ENCODE data around the gene EVI5. TPM values are rescaled to one million over a fixed set of nuclear protein-coding genes. Genes with fewer than 3 reads are reported as not detected.

Gene EVI5
- total RNA-seq, 1 donor from 2014 or later, result 52.6 TPM

GRCh38 chr1:92795166-92795565, 10.3 kb upstream of the EVI5 start:
- peaks cover 2% of the 10 kb centered on the region for H3K27me3 Mint-ChIP-seq (ENCODE audit: unreplicated experiment)
- no peak for TF ChIP-seq CTCF (IDR thresholded peaks at IDR 0.05)
- H3K9me3 Mint-ChIP-seq (ENCODE audit: unreplicated experiment), result no peaks in the 10 kb centered on the region
- H3K36me3 Mint-ChIP-seq (ENCODE audit: unreplicated experiment), result no peaks in the 10 kb centered on the region
- no peak for DNase-seq (ENCODE audit: extremely low spot score, unreplicated experiment)
- no peak overlapping the region for H3K4me3 Mint-ChIP-seq (ENCODE audit: unreplicated experiment)
- H3K4me1 Mint-ChIP-seq (ENCODE audit: unreplicated experiment), result peaks cover 12% of the 10 kb centered on the region
- peak overlapping the region; percentile 43 for H3K27ac Mint-ChIP-seq (ENCODE audit: unreplicated experiment)

DNA sequence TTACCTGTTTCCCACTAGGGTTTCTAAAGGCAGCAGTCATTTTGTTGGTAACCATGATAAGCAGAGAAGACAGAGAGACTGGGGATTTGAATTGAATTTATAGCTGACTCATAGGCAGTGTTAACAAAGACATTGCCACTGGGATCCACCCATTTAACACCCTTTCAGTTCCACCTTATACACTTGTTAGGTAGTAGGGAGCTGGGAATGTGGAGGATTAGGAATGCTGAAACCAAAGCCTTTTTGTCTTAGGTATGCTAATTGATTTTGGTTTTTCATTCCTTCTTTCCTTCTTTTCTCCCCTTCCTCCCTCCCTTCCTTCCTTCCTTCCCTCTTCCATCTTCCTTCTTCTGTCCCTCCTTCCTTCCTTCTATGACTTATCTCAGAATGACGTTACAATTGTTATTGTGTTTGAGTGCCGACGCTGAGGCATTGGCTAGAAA, 7.5 kb upstream of the EVI5 start:
- Mint-ChIP-seq H3K9me3 (ENCODE audit: unreplicated experiment) (no peaks in the 10 kb centered on the region), H3K36me3 (ENCODE audit: unreplicated experiment) (no peaks in the 10 kb centered on the region), H3K4me1 (ENCODE audit: unreplicated experiment) (peaks cover 12% of the 10 kb centered on the region), H3K27ac (ENCODE audit: unreplicated experiment) (no peak overlapping the region), H3K4me3 (ENCODE audit: unreplicated experiment) (no peak overlapping the region), H3K27me3 (ENCODE audit: unreplicated experiment) (peaks cover 2% of the 10 kb centered on the region)
- no peak for DNase-seq (ENCODE audit: extremely low spot score, unreplicated experiment)
- TF ChIP-seq CTCF (IDR thresholded peaks at IDR 0.05), result no peak

DNA sequence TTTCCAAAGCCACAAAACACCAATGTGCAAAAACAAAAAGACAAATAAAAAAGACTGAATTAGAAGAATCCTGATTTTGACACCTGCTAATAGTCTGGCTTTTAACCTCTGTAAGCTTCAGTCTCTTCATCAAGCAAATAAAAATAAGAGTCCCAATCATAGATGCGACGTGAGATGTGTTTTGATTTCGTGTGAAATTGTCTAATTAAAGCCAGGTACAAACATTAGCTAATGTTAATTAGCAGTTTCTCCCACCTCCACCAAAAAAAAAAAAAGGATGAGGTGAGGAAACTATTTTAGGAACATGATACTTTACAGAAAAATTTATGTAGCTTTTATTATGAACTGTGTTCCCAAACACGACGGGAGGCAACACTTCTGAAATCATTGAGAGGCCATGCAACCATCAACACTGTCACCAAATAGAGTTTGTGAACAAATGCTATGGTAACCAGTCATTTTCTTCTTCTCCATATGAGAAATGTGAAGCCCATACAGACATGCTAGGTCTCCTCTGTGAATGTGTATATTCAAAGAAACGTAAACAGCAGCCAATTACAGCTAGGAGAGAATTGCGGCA, 6.7 kb upstream of the EVI5 start:
- Mint-ChIP-seq H3K4me3 (ENCODE audit: unreplicated experiment) (no peak overlapping the region), H3K36me3 (ENCODE audit: unreplicated experiment) (no peaks in the 10 kb centered on the region), H3K27ac (ENCODE audit: unreplicated experiment) (no peak overlapping the region), H3K27me3 (ENCODE audit: unreplicated experiment) (peaks cover 4% of the 10 kb centered on the region), H3K9me3 (ENCODE audit: unreplicated experiment) (no peaks in the 10 kb centered on the region), H3K4me1 (ENCODE audit: unreplicated experiment) (peaks cover 12% of the 10 kb centered on the region)
- DNase-seq (ENCODE audit: extremely low spot score, unreplicated experiment), result no peak
- TF ChIP-seq CTCF (IDR thresholded peaks at IDR 0.05), result no peak

DNA sequence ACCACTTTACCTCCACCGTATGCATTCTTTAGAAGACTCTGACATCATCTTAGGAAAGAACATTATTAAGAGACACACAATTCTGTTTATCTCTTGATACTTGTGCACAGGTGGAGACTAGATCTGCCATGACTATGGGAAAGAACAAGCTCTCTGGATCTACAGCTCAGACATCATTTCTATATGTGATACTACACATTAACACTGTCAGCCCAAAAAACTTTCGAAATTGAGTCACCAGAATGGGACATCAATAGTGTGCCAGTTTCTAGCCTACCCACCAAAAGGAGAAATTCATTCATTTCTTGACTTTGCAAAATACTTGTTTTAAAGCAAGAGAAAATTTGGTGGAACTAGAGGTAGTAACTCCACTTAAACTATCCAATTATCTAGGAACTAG, 6.0 kb upstream of the EVI5 start:
- DNase-seq (ENCODE audit: extremely low spot score, unreplicated experiment), result no peak
- Mint-ChIP-seq H3K4me3 (ENCODE audit: unreplicated experiment) (no peak overlapping the region), H3K4me1 (ENCODE audit: unreplicated experiment) (peaks cover 12% of the 10 kb centered on the region), H3K27ac (ENCODE audit: unreplicated experiment) (no peak overlapping the region), H3K36me3 (ENCODE audit: unreplicated experiment) (no peaks in the 10 kb centered on the region), H3K9me3 (ENCODE audit: unreplicated experiment) (no peaks in the 10 kb centered on the region), H3K27me3 (ENCODE audit: unreplicated experiment) (peaks cover 6% of the 10 kb centered on the region)
- no peak for TF ChIP-seq CTCF (IDR thresholded peaks at IDR 0.05)

DNA sequence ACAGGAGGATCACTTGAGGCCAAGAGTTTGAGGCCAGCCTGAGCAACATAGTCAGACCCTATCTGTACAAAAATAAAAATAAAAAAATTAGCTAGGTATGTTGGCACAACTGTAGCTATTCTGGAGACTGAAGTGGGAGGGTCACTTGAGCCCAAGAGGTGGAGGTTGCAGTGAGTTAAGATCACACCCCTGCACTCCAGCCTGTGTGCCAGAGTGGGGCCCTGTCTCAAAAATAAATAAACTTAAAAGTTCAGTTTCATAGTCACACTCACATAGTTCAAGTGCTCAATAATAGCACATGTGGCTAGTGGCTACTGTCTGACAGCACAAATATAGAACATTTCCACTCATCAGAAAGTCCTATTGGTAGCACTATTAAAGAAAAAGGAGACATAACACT, 5.2 kb upstream of the EVI5 start:
- no peak for DNase-seq (ENCODE audit: extremely low spot score, unreplicated experiment)
- no peak for TF ChIP-seq CTCF (IDR thresholded peaks at IDR 0.05)
- Mint-ChIP-seq H3K27ac (ENCODE audit: unreplicated experiment) (no peak overlapping the region), H3K4me3 (ENCODE audit: unreplicated experiment) (no peak overlapping the region), H3K27me3 (ENCODE audit: unreplicated experiment) (peaks cover 6% of the 10 kb centered on the region), H3K4me1 (ENCODE audit: unreplicated experiment) (peaks cover 8% of the 10 kb centered on the region), H3K36me3 (ENCODE audit: unreplicated experiment) (no peaks in the 10 kb centered on the region), H3K9me3 (ENCODE audit: unreplicated experiment) (no peaks in the 10 kb centered on the region)

Data from osteocyte (in vitro differentiated cells).